Hepatocyte (in vitro differentiated cells): ENCODE results near the gene ATP4A.

Source experiments
- EZH2phosphoT487 ChIP-seq: fragments of 200-600 bp; sonication (generic); IDR thresholded peaks from one replicate; pipeline ENCODE4 v1.6.1; 2018; ENCODE audit warnings: antibody characterized with exemption, mild to moderate bottlenecking, low read depth, moderate library complexity; ENCODE audit not compliant: unreplicated experiment, severe bottlenecking
- TF ChIP-seq, protein P1 (sequence below): fragments of 200-600 bp; sonication (generic); IDR thresholded peaks from 2 replicates; pipeline ENCODE4 v1.5.1; 2016; ENCODE audit warnings: antibody characterized with exemption, mild to moderate bottlenecking; ENCODE audit not compliant: poor library complexity

DNA sequence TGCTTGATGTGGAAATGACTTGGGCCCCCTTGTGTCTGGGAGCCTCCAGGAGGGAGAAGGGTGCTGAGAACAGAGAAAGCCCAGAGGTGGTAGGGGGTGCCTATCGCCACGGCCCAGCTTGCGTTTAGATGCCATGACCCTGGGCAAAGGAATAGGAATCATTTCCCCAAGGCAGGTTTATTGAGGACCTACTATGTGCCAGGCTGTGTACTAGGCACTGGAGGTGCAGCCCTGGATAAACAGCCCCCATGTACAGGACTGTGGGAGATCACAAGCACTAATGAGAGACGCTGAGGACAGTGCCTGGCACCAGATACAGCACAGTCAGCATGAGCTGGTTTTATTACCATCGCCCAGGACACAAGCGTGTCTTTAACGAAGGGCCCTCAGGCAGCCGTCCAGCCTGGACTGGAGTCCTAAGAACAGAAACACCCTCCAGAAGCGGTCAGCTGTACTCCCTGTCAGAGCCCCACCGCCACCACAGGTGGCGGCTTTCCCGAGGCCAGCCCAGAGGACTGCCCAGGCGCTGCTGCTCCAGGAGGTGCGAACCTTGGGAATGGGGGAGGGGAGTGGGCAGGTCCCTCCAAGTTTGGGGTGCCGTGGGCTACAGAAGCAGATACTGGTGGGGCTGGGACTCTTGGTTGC, 13.5 kb downstream of the ATP4A start:
- TF ChIP-seq, protein P1, sequence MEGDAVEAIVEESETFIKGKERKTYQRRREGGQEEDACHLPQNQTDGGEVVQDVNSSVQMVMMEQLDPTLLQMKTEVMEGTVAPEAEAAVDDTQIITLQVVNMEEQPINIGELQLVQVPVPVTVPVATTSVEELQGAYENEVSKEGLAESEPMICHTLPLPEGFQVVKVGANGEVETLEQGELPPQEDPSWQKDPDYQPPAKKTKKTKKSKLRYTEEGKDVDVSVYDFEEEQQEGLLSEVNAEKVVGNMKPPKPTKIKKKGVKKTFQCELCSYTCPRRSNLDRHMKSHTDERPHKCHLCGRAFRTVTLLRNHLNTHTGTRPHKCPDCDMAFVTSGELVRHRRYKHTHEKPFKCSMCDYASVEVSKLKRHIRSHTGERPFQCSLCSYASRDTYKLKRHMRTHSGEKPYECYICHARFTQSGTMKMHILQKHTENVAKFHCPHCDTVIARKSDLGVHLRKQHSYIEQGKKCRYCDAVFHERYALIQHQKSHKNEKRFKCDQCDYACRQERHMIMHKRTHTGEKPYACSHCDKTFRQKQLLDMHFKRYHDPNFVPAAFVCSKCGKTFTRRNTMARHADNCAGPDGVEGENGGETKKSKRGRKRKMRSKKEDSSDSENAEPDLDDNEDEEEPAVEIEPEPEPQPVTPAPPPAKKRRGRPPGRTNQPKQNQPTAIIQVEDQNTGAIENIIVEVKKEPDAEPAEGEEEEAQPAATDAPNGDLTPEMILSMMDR: no peak
- TF ChIP-seq EZH2phosphoT487: no peak
